Heart left ventricle (tissue), 16 donors: Measurements from ENCODE around the gene FAM120AOS. TPM values are rescaled to one million over a fixed set of nuclear protein-coding genes. Genes with fewer than 3 reads are reported as not detected.
A peak's percentile ranks its signal among the peaks of the same experiment; 100 is the strongest.

Experiments
- ATAC-seq, 4 donors: fragments of 200-7000 bp; cut with Tn5 transposase; one replicate each; pipeline ENCODE4 v1.9.1; 2020 to 2022; ENCODE audit warnings: moderate library complexity in 4 of 4, mild to moderate bottlenecking in 3 of 4, moderate number of reproducible peaks in 1 of 4
- DNase-seq, 5 donors: peaks; one replicate each; pipeline ENCODE4 v3.0.0-alpha.2; 2020
- H3K27ac ChIP-seq, 12 donors: fragments of 200-600 bp; sonication (generic) in 4 of 12; one replicate each; pipeline versions ENCODE4 v1.5.0 to v1.8.0; 2016 to 2022; ENCODE audit warnings: mild to moderate bottlenecking in 2 of 12
- H3K27me3 ChIP-seq, 9 donors: fragments of 200-600 bp; sonication (generic) in 2 of 9; one replicate each; pipeline versions ENCODE4 v1.5.1 to v1.8.0; 2016 to 2022; ENCODE audit warnings: mild to moderate bottlenecking in 3 of 9
- H3K36me3 ChIP-seq, 9 donors: fragments of 200-600 bp; sonication (generic) in 2 of 9; one replicate each; pipeline versions ENCODE4 v1.5.0 to v1.8.0; 2018 to 2022; ENCODE audit warnings: mild to moderate bottlenecking in 2 of 9
- H3K4me1 ChIP-seq, 12 donors: fragments of 200-600 bp; sonication (generic) in 4 of 12; one replicate each; pipeline versions ENCODE4 v1.5.0 to v1.8.0; 2016 to 2022; ENCODE audit warnings: mild to moderate bottlenecking in 3 of 12
- H3K4me3 ChIP-seq, 12 donors: fragments of 200-600 bp; sonication (generic) in 4 of 12; one replicate each; pipeline versions ENCODE4 v1.5.0 to v1.8.0; 2017 to 2022; ENCODE audit warnings: mild to moderate bottlenecking in 9 of 12, moderate library complexity in 4 of 12
- H3K9me3 ChIP-seq, 12 donors: fragments of 200-600 bp; sonication (generic) in 4 of 12; one replicate each; pipeline versions ENCODE4 v1.5.0 to v1.8.0; 2016 to 2022; ENCODE audit warnings: mild to moderate bottlenecking in 1 of 12
- POLR2A ChIP-seq, 2 donors: fragments of 450-650 bp; IDR thresholded peaks; one replicate each; pipeline ENCODE4 v1.6.1; 2017; ENCODE audit warnings: antibody characterized with exemption in 2 of 2, mild to moderate bottlenecking in 2 of 2, moderate library complexity in 2 of 2
- WGBS, 4 donors: extraction: QIAGEN DNeasy Blood & Tissue Kit in 2 of 4; methylation state at CpG; one replicate each; pipeline versions ENCODE4 v1.1.5 to v1.1.7; 2013 to 2018; 5-methylcytosine and 5-hydroxymethylcytosine counted together
- intact Hi-C, 10 donors: fragments of 100-400 bp; cut with DNase I; formaldehyde crosslinking; loops; one replicate each; pipeline versions ENCODE4 v1.11.1 to v1.14.2; 2022
- polyA plus RNA-seq, 2 donors: library from polyadenylated mRNA; stranded (reverse); fragments of 200-250 nt; gene quantifications; one replicate each; pipeline ENCODE4 v1.2.3, GENCODE V29; 2013
- total RNA-seq, 9 donors: library from RNA; depleted of rRNA in 2 of 9; stranded (reverse); fragments of >200 nt in 2 of 9; fragmentation: NEBNext Ultra II Directional in 3 of 9; extraction: Animal tissue kit (Norgen Biotek cat#: 25700) in 3 of 9; gene quantifications; one replicate each; pipeline versions ENCODE4 v1.1.0 to v1.2.4, GENCODE V29; 2016 to 2023
- TF ChIP-seq, protein P1 (sequence below), 12 donors: fragments of 200-600 bp; sonication (generic) in 4 of 12; IDR thresholded peaks; one replicate each; pipeline versions ENCODE4 v1.5.0 to v1.8.0; 2018 to 2022; ENCODE audit warnings: antibody characterized with exemption in 12 of 12, mild to moderate bottlenecking in 5 of 12
- donor health status: ischemic (EF 13 %, LVEDD 7.1; RV severe dilation, severe dysfunction).
- donor health status: healthy with polysubstance abuse.
- donor health status: DM: no; HTN: yes; CAD: no.
- donor health status: DM: no; HTN: no; CAD: no.
- donor health status: ischemic (EF 25% LVEDD 6.9; RV normal size, moderate dysfunction).
- donor health status: ischemic (EF 25% LVEDD 5.7; RV mildly dilated, moderate dysfunction).
- donor health status: healthy.
- donor health status: DM: yes; HTN: yes; CAD: no.
- donor health status: ischemic (EF 35%, LVEDD 5.7; RV mildly dilated, moderate dysfunction).
- donor health status: nonischemic (EF 11% LVEDD 7.7; RV severe dilation, severe dysfunction).
- donor health status: DM: yes; HTN: yes; CAD: no.
- donor health status: PGD.
- donor health status: ischemic (EF 29% LVEDD 5.4; RV normal size, mild dysfunction).
- donor health status: nonischemic (EF 23%, LVEDD 6.1; RV moderate dilation, normal function).

FAM120AOS gene
- total and polyA plus RNA-seq, 11 donors: 22.2 to 38.8 (median 33.2) TPM

DNA sequence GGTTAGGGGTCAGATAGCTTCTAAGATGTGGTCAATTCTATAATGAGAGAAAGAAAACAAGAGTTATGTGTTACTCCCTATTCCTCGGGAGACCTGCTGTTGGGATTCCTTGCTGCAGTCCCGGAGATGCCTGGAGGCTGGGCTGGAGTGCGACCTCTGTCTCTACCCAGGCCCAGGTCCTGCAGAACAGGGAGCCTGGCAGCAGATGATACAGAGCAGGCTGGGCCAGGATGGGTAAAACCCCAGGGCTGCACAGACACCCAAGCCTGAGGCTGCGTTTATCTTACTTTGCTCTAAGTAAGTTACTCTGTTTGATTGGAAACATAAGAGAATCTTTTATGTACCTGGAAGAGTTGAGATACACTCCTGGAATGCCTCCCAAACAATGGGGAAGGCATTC lies 26.9 kb upstream of the FAM120AOS start:
- 68 to 85% (median 81%) methylated on average over 4 of the region's 4 CpGs for WGBS, 4 donors
- DNase-seq (no peak), ATAC-seq (peak in 1 of 4 donors; percentile 24)
- H3K36me3 ChIP-seq: peaks cover 0 to 42% (median 18%) of the 10 kb centered on the region in 9 donors
- no peaks in the 10 kb centered on the region for H3K9me3 ChIP-seq
- no peaks in the 10 kb centered on the region for H3K27me3 ChIP-seq
- peaks cover 0 to 41% (median 30%) of the 10 kb centered on the region in 12 donors for H3K4me1 ChIP-seq
- intact Hi-C loops: no loop called here
- H3K4me3 ChIP-seq: no peak overlapping the region
- TF ChIP-seq, protein P1, sequence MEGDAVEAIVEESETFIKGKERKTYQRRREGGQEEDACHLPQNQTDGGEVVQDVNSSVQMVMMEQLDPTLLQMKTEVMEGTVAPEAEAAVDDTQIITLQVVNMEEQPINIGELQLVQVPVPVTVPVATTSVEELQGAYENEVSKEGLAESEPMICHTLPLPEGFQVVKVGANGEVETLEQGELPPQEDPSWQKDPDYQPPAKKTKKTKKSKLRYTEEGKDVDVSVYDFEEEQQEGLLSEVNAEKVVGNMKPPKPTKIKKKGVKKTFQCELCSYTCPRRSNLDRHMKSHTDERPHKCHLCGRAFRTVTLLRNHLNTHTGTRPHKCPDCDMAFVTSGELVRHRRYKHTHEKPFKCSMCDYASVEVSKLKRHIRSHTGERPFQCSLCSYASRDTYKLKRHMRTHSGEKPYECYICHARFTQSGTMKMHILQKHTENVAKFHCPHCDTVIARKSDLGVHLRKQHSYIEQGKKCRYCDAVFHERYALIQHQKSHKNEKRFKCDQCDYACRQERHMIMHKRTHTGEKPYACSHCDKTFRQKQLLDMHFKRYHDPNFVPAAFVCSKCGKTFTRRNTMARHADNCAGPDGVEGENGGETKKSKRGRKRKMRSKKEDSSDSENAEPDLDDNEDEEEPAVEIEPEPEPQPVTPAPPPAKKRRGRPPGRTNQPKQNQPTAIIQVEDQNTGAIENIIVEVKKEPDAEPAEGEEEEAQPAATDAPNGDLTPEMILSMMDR (IDR thresholded peaks at IDR 0.05): no peak
- TF ChIP-seq POLR2A (IDR thresholded peaks at IDR 0.05): no peak
- no peak overlapping the region for H3K27ac ChIP-seq

DNA sequence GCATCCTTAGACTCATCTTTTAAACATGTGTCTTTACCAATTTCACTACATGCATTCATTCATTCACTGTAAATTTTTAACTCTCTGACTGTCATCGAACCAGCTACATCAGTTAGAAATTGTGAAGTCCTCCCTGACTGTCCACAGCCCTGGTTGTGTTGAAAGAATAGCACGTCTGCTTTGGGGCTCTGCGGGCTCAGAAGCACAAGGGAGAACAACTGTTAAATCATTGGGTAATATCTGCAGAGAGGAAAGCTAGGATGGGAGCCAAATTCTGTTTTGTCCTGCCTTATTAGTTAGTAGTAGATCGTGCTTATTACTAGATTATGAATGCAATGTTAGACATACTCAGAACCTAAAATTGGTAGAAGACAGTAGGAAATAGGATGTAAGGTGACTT lies 26.3 kb upstream of the FAM120AOS start:
- no peak overlapping the region for H3K27ac ChIP-seq
- peaks cover 0 to 41% (median 30%) of the 10 kb centered on the region in 12 donors for H3K4me1 ChIP-seq
- peak in 2 of 4 donors; percentile 16 to 39 for ATAC-seq
- H3K27me3 ChIP-seq: no peaks in the 10 kb centered on the region
- H3K36me3 ChIP-seq: peaks cover 0 to 44% (median 16%) of the 10 kb centered on the region in 9 donors
- DNase-seq: no peak
- WGBS, 4 donors: 53 to 65% (median 56%) methylated on average over 4 of the region's 4 CpGs
- TF ChIP-seq, protein P1 (IDR thresholded peaks at IDR 0.05): no peak
- TF ChIP-seq POLR2A (IDR thresholded peaks at IDR 0.05): no peak
- H3K9me3 ChIP-seq: no peaks in the 10 kb centered on the region
- intact Hi-C loops: no loop called here
- no peak overlapping the region for H3K4me3 ChIP-seq

- Histone ChIP-seq H3K9me3 (no peaks in the 10 kb centered on the region), H3K4me3 (no peak overlapping the region), H3K4me1 (peaks cover 0 to 34% (median 26%) of the 10 kb centered on the region in 12 donors), H3K27me3 (no peaks in the 10 kb centered on the region), H3K27ac (no peak overlapping the region), H3K36me3 (peaks cover 0 to 43% (median 15%) of the 10 kb centered on the region in 9 donors)
- no peak for TF ChIP-seq POLR2A (IDR thresholded peaks at IDR 0.05)
- TF ChIP-seq, protein P1 (IDR thresholded peaks at IDR 0.05): no peak
- DNase-seq (no peak), ATAC-seq (no peak)
- intact Hi-C loops: no loop called here
- 71 to 81% (median 73%) methylated on average over 2 of the region's 2 CpGs for WGBS, 4 donors
Observed at GRCh38 chr9:93477397-93477796, 24.0 kb upstream of the FAM120AOS start.

- intact Hi-C loops: no loop called here
- DNase-seq: no peak
- WGBS, 4 donors: 83 to 88% (median 85%) methylated on average over 4 of the region's 4 CpGs
- Histone ChIP-seq H3K27me3 (no peaks in the 10 kb centered on the region), H3K4me3 (no peak overlapping the region), H3K27ac (no peak overlapping the region), H3K9me3 (no peaks in the 10 kb centered on the region), H3K4me1 (peaks cover 0 to 36% (median 25%) of the 10 kb centered on the region in 12 donors), H3K36me3 (peaks cover 0 to 48% (median 15%) of the 10 kb centered on the region in 9 donors)
- no peak for TF ChIP-seq POLR2A (IDR thresholded peaks at IDR 0.05)
- TF ChIP-seq, protein P1 (IDR thresholded peaks at IDR 0.05): no peak
- ATAC-seq: no peak
Observed at GRCh38 chr9:93476924-93477323, 23.5 kb upstream of the FAM120AOS start.
